A549 (cell line): Measurements from ENCODE around the gene MOXD1. TPM values are rescaled to one million over a fixed set of nuclear protein-coding genes. Genes with fewer than 3 reads are reported as not detected.

Experiments used
- ATAC-seq, 2 experiments: fragments of 200-7000 bp in 1 of 2; fragments of >200 bp in 1 of 2; cut with Nextera tagmentation in 1 of 2; cut with Tn5 transposase in 1 of 2; 3 replicates each; pipeline versions ENCODE4 v1.8.0 to v1.9.1; 2018 to 2020; ENCODE audit warnings: mild to moderate bottlenecking in 1 of 2, moderate library complexity in 1 of 2
- CTCF ChIA-PET: fragments of 300-600 bp; sonication (Branson Sonifier 250); formaldehyde crosslinking; extraction: SDS; loops from one replicate; lab custom pipeline; 2021; ENCODE audit warnings: antibody characterized with exemption, inconsistent platforms; lab: Yijun Ruan, JAX
- POLR2A ChIA-PET: fragments of 350-600 bp; formaldehyde crosslinking; extraction: SDS; loops from one replicate; lab custom pipeline; 2021; ENCODE audit warnings: antibody characterized with exemption, inconsistent platforms; lab: Yijun Ruan, JAX
- DNase-seq, 2 experiments: peaks; one replicate each; pipeline versions ENCODE4 v3.0.0 to v3.0.0-alpha.2; 2011 to 2016; ENCODE audit warnings: low read depth in 1 of 2, low spot score in 1 of 2
- FAIRE-seq: peaks from 2 replicates; lab custom pipeline; 2011; peaks lifted over from hg19 to GRCh38; lab: Jason Lieb, UNC
- H3K27ac ChIP-seq, 2 experiments: fragments of >200 bp; sonication (Bioruptor Twin); formaldehyde crosslinking; 3 replicates each; pipeline ENCODE4 v1.5.1; 2016 to 2017
- H3K4me1 ChIP-seq: fragments of >200 bp; sonication (Bioruptor Twin); formaldehyde crosslinking; 3 replicates; pipeline ENCODE4 v1.6.1; 2016
- H3K4me2 ChIP-seq: fragments of >200 bp; sonication (Bioruptor Twin); formaldehyde crosslinking; 3 replicates; pipeline ENCODE4 v1.6.1; 2016
- H3K4me3 ChIP-seq: fragments of >200 bp; sonication (Bioruptor Twin); formaldehyde crosslinking; 3 replicates; pipeline ENCODE4 v1.5.1; 2016
- H3K9me3 ChIP-seq: fragments of >200 bp; sonication (Bioruptor Twin); formaldehyde crosslinking; 3 replicates; pipeline ENCODE4 v1.6.1; 2016
- BHLHE40 ChIP-seq: IDR thresholded peaks from 2 replicates; pipeline ENCODE4 v1.6.1; 2012; ENCODE audit warnings: low read depth, low read length, inconsistent platforms
- E2F6 ChIP-seq: IDR thresholded peaks from 2 replicates; pipeline ENCODE4 v1.6.1; 2012; ENCODE audit warnings: low read depth, borderline replicate concordance
- FOXS1 ChIP-seq: fragments of 250-450 bp; sonication (Bioruptor Pico); IDR thresholded peaks from 2 replicates; pipeline ENCODE4 v1.5.0; 2020; ENCODE audit warnings: mild to moderate bottlenecking, moderate library complexity
- GATA3 ChIP-seq: IDR thresholded peaks from 2 replicates; pipeline ENCODE4 v1.6.1; 2012; ENCODE audit warnings: borderline replicate concordance
- JUNB ChIP-seq: fragments of >200 bp; sonication (Bioruptor Twin); formaldehyde crosslinking; IDR thresholded peaks from 2 replicates; pipeline ENCODE4 v1.6.1; 2016
- MAFK ChIP-seq: fragments of 450-650 bp; IDR thresholded peaks from 2 replicates; pipeline ENCODE4 v1.6.1; 2014; ENCODE audit not compliant: partially characterized antibody
- MAX ChIP-seq: IDR thresholded peaks from 2 replicates; pipeline ENCODE4 v1.6.1; 2012
- MAZ ChIP-seq: fragments of 150-350 bp; IDR thresholded peaks from 2 replicates; pipeline ENCODE4 v1.6.1; 2014; ENCODE audit warnings: antibody characterized with exemption, low read depth, low read length, borderline replicate concordance
- NR3C1 ChIP-seq: fragments of >200 bp; sonication (Bioruptor Twin); formaldehyde crosslinking; IDR thresholded peaks from 3 replicates; pipeline ENCODE4 v1.6.1; 2017
- RAD21 ChIP-seq, 2 experiments: fragments of >200 bp in 1 of 2; sonication (Bioruptor Twin) in 1 of 2; formaldehyde crosslinking in 1 of 2; IDR thresholded peaks in 1 of 2; conservative IDR thresholded peaks in 1 of 2; 2 replicates in 1 of 2; 3 replicates in 1 of 2; pipeline ENCODE4 v1.6.1; 2012 to 2018; ENCODE audit warnings: inconsistent platforms in 1 of 2
- REST ChIP-seq: fragments of 200-600 bp; sonication (generic); IDR thresholded peaks from 2 replicates; pipeline ENCODE4 v1.6.1; 2016; ENCODE audit warnings: antibody characterized with exemption, mild to moderate bottlenecking, moderate library complexity
- RFX5 ChIP-seq: fragments of 450-650 bp; IDR thresholded peaks from 2 replicates; pipeline ENCODE4 v1.7.1; 2014; ENCODE audit warnings: antibody characterized with exemption, mild to moderate bottlenecking, moderate library complexity
- TP53 ChIP-seq: fragments of 250-450 bp; sonication (Bioruptor Pico); IDR thresholded peaks from 2 replicates; pipeline ENCODE4 v1.5.0; 2021; ENCODE audit warnings: mild to moderate bottlenecking, moderate library complexity
- ZC3H11A ChIP-seq: fragments of 450-650 bp; IDR thresholded peaks from 2 replicates; pipeline ENCODE4 v1.6.1; 2014; ENCODE audit warnings: antibody characterized with exemption, mild to moderate bottlenecking
- ZFP36 ChIP-seq: fragments of 450-650 bp; IDR thresholded peaks from 2 replicates; pipeline ENCODE4 v1.6.1; 2014; ENCODE audit warnings: borderline replicate concordance; ENCODE audit not compliant: partially characterized antibody
- ZSCAN20 ChIP-seq: fragments of 250-450 bp; sonication (Bioruptor Pico); IDR thresholded peaks from 2 replicates; pipeline ENCODE4 v1.8.0; 2022; ENCODE audit warnings: mild to moderate bottlenecking, moderate library complexity
- WGBS: methylation state at CpG from one replicate; pipeline ENCODE4 v1.1.6; 2017; ENCODE audit errors: missing lambda C conversion rate; 5-methylcytosine and 5-hydroxymethylcytosine counted together
- polyA minus RNA-seq: library from RNA; depleted of rRNA, polyadenylated mRNA; stranded (reverse); fragments of >200 nt; gene quantifications from 2 replicates; pipeline ENCODE4 v1.2.3, GENCODE V29; 2011; rRNA and poly(A)+ RNA removed
- polyA plus RNA-seq, 4 experiments: library from polyadenylated mRNA; depleted of rRNA in 3 of 4; stranded (reverse); fragments of >200 nt; fragmentation: RNase III in 1 of 4; extraction: RNeasy Plus Mini Kit Qiagen cat#74134 plus additional on column Dnase treatment in 1 of 4; gene quantifications; 2 replicates in 3 of 4; 3 replicates in 1 of 4; pipeline ENCODE4 v1.2.3, GENCODE V29; 2011 to 2017

The MOXD1 gene
- polyA plus RNA-seq (2011; rRNA removed) (1.4 and 1.5 TPM in 2 replicates), polyA plus RNA-seq (2017; fragmentation: RNase III; extraction: RNeasy Plus Mini Kit Qiagen cat#74134 plus additional on column Dnase treatment) (2.4 to 3.0 TPM (median 2.6 TPM) in 3 replicates), polyA minus RNA-seq (0.50 and 1.1 TPM in 2 replicates)
- 0.32 and 0.39 TPM in 2 replicates for polyA plus RNA-seq (2012; cell fraction: cytosol; rRNA removed)
- 0.23 and 0.43 TPM in 2 replicates for polyA plus RNA-seq (2012; cell fraction: nucleus; rRNA removed)

- ATAC-seq (peak; percentile 92 to 95), DNase-seq (peak; percentile 8 to 20), FAIRE-seq (no peak)
- CTCF ChIA-PET = no interaction called here
- 27% methylated on average over 2 of the region's 87 CpGs for WGBS
- TF ChIP-seq RFX5 (no peak), JUNB (no peak), BHLHE40 (no peak), FOXS1 (no peak), RAD21 (conservative IDR thresholded peaks at IDR 0.05 in 1 of 2, IDR thresholded peaks at IDR 0.05 in 1 of 2) (no peak), E2F6 (no peak), ZSCAN20 (CRISPR knock-in tag) (no peak), MAZ (no peak), ZC3H11A (no peak), TP53 (CRISPR knock-in tag) (no peak), ZFP36 (no peak), REST (no peak)
- Histone ChIP-seq H3K27ac (peak within 1 kb of the TSS; percentile 50 to 81; a peak in 5 of 6 replicates), H3K4me1 (peaks cover 11% of the 10 kb centered on the region), H3K9me3 (no peaks in the 10 kb centered on the region), H3K4me3 (peak within 1 kb of the TSS; percentile 58), H3K4me2 (peak within 1 kb of the TSS; percentile 66)
- POLR2A ChIA-PET = no interaction called here
These were observed at the start of gene MOXD1 for GRCh38 chr6:132400883-132401617. TSS of gene MOXD1 (minus strand) at chr6:132401475. CDS start at chr6:132401426, 49 bp downstream.

- ChIA-PET CTCF (interaction anchor here (0.5 to 1.9 kb wide), 3 partner anchors 9 to 146 kb away, joined by 3 to 5 read pairs (median 5); no protein-coding TSS in a partner anchor), POLR2A (no interaction called here)
- Histone ChIP-seq H3K4me3 (no peak overlapping the region), H3K9me3 (peaks cover 14% of the 10 kb centered on the region), H3K4me2 (no peak overlapping the region), H3K27ac (no peak overlapping the region), H3K4me1 (peaks cover 20% of the 10 kb centered on the region)
- ATAC-seq = no peak
- WGBS = 89% methylated on average over 5 of the region's 5 CpGs
- TF ChIP-seq MAFK = peak; percentile 75
- TF ChIP-seq NR3C1 = no peak
- no peak for TF ChIP-seq MAX
- no peak for TF ChIP-seq E2F6
- TF ChIP-seq GATA3 = no peak
- no peak for FAIRE-seq
- no peak for DNase-seq
These were observed 45.6 kb upstream of the MOXD1 start for GRCh38 chr6:132446855-132447241.
